A673 (cell line): ENCODE results near the gene ITPR2.

Experiments
- CTCF ChIP-seq: fragments of 300-800, 200-600 bp; sonication (generic); conservative IDR thresholded peaks from 2 replicates; pipeline ENCODE4 v1.5.1; 2017; ENCODE audit warnings: low read depth, mild to moderate bottlenecking, antibody characterized with exemption, low read length, moderate library complexity, mixed read lengths
- EZH2 ChIP-seq: fragments of 200-600 bp; sonication (generic); IDR thresholded peaks from 2 replicates; pipeline ENCODE4 v1.6.1; 2017; ENCODE audit warnings: borderline replicate concordance, low read depth, mild to moderate bottlenecking, mixed read lengths, antibody characterized with exemption, low read length; ENCODE audit not compliant: poor library complexity, severe bottlenecking

DNA sequence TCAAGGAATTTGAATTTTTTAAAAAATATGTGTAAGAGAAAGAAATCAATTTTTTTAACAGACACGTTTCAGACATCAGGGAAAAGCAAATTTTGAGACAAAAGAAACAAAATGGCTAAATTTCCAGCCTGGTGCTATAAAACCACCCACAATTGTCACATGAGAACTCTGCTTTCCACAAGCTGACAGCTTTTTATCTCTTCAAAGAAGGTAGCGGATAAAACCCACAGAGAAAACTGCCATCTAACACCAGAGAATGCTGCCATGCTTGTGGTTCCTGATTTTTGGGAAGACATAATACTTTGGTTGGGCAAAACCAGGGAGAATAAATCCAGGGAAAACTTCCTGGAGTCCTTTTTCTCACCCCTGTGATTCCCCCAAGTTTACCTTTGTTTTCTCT is 10.3 kb upstream of the ITPR2 start:
- no peak for TF ChIP-seq CTCF
- TF ChIP-seq EZH2: no peak
